CD1c-positive myeloid dendritic cell (primary cell): Measurements from ENCODE around the gene LBHD1.
"Not testable (repeated sequence)": the region's sequence is repeated elsewhere in the genome, so short reads cannot be mapped to it uniquely, and the experiment has no call there.

Experiments used
- DNase-seq: peaks from one replicate; pipeline ENCODE4 v3.0.0-alpha.2; 2016; ENCODE audit errors: extremely low spot score

The LBHD1 gene

GRCh38 chr11:62665075-62665598 lies 6.9 kb downstream of the LBHD1 start, which contains the start of the genes C11orf98 and CSKMT:
C11orf98 (minus strand) TSS chr11:62665210; CDS start chr11:62665169, 41 bp downstream.
CSKMT (plus strand) TSS chr11:62665312; CDS start chr11:62665880, 568 bp downstream.
- DNase-seq: peak; percentile 97

- DNase-seq: peak; percentile 49
Observed at GRCh38 chr11:62664405-62665074, 7.5 kb downstream of the LBHD1 start.

- DNase-seq: no peak
Observed at GRCh38 chr11:62656796-62657429, 15.2 kb downstream of the LBHD1 start.

- no peak for DNase-seq
Observed at GRCh38 chr11:62654297-62654696, 17.8 kb downstream of the LBHD1 start.

GRCh38 chr11:62652161-62653006 lies 19.7 kb downstream of the LBHD1 start:
- no peak for DNase-seq

- DNase-seq: not testable (repeated sequence)
Observed at GRCh38 chr11:62650283-62650682, 21.8 kb downstream of the LBHD1 start.

- no peak for DNase-seq
Observed at GRCh38 chr11:62649486-62649885, 22.6 kb downstream of the LBHD1 start.

GRCh38 chr11:62648967-62649364 lies 23.1 kb downstream of the LBHD1 start:
- DNase-seq: no peak

- DNase-seq: no peak
Observed at GRCh38 chr11:62648185-62648966, 23.7 kb downstream of the LBHD1 start.

- DNase-seq: no peak
Observed at GRCh38 chr11:62647609-62648005, 24.5 kb downstream of the LBHD1 start.

- DNase-seq: no peak
Observed at GRCh38 chr11:62646825-62647608, 25.1 kb downstream of the LBHD1 start.

GRCh38 chr11:62645946-62646824 lies 25.9 kb downstream of the LBHD1 start, which contains the start of gene GANAB:
GANAB (minus strand) TSS chr11:62646613; CDS start chr11:62646599, 14 bp downstream.
- peak; percentile 99 for DNase-seq

GRCh38 chr11:62645671-62645945 lies 26.5 kb downstream of the LBHD1 start:
- DNase-seq: peak; percentile 3

GRCh38 chr11:62644220-62644619 lies 27.8 kb downstream of the LBHD1 start:
- no peak for DNase-seq

GRCh38 chr11:62632492-62632891 lies 39.6 kb downstream of the LBHD1 start:
- no peak for DNase-seq

GRCh38 chr11:62627713-62628112 lies 44.4 kb downstream of the LBHD1 start:
- no peak for DNase-seq

GRCh38 chr11:62622476-62623089 lies 49.5 kb downstream of the LBHD1 start:
- no peak for DNase-seq

- peak; percentile 98 for DNase-seq
Observed at GRCh38 chr11:62621567-62622470, 50.2 kb downstream of the LBHD1 start, which contains the start of gene B3GAT3. B3GAT3 (minus strand) TSS chr11:62621986; CDS start chr11:62621947, 39 bp downstream.
